SK-N-SH (cell line): Measurements from ENCODE around the gene CXCR5. TPM values are rescaled to one million over a fixed set of nuclear protein-coding genes. Genes with fewer than 3 reads are reported as not detected.

Experiments used
- CTCF ChIA-PET: fragments of 300-600, 350-600 bp; formaldehyde crosslinking; extraction: SDS; loops from one replicate; lab custom pipeline; 2021; lab: Yijun Ruan, JAX
- POLR2A ChIA-PET: fragments of 350-600 bp; sonication (Branson Sonifier 250); formaldehyde crosslinking; extraction: SDS; loops from one replicate; lab custom pipeline; 2020; ENCODE audit warnings: antibody characterized with exemption, inconsistent platforms; lab: Yijun Ruan, JAX
- DNase-seq: peaks from one replicate; pipeline ENCODE4 v3.0.0; 2012
- H2AFZ ChIP-seq: fragments of 200-600 bp; sonication (generic); 2 replicates; pipeline ENCODE4 v1.8.1; 2016; ENCODE audit warnings: antibody characterized with exemption, mild to moderate bottlenecking, low read depth
- H3F3A ChIP-seq: fragments of 200-600 bp; sonication (generic); replicated peaks from 2 replicates; pipeline ENCODE3; 2016; ENCODE audit warnings: antibody characterized with exemption, mild to moderate bottlenecking; ENCODE audit not compliant: insufficient read depth
- H3K27ac ChIP-seq, 2 experiments: fragments of 200-500 bp in 1 of 2; fragments of 200-600 bp in 1 of 2; sonication (Bioruptor generic) in 1 of 2; sonication (generic), shearing (Covaris generic) in 1 of 2; 2 replicates each; pipeline versions ENCODE4 v1.5.1 to v1.6.1; 2014 to 2016; ENCODE audit warnings: low read depth in 2 of 2, inconsistent platforms in 1 of 2, low read length in 1 of 2, mild to moderate bottlenecking in 1 of 2, mixed read lengths in 1 of 2
- H3K27me3 ChIP-seq: fragments of 200-600 bp; sonication (generic), shearing (Covaris generic); 2 replicates; pipeline ENCODE4 v1.6.1; 2016; ENCODE audit warnings: mixed run types; ENCODE audit not compliant: insufficient read depth
- H3K36me3 ChIP-seq, 2 experiments: fragments of 200-500 bp in 1 of 2; fragments of 200-600 bp in 1 of 2; sonication (Bioruptor generic) in 1 of 2; sonication (generic) in 1 of 2; replicated peaks in 1 of 2; 2 replicates each; pipeline versions ENCODE3 to v1.5.1; 2014 to 2016; ENCODE audit warnings: low read length in 1 of 2, mild to moderate bottlenecking in 1 of 2; ENCODE audit not compliant: insufficient read depth in 2 of 2, control insufficient read depth in 1 of 2
- H3K4me1 ChIP-seq, 2 experiments: fragments of 200-500 bp in 1 of 2; fragments of 200-600 bp in 1 of 2; sonication (Bioruptor generic) in 1 of 2; sonication (generic), shearing (Covaris generic) in 1 of 2; 2 replicates each; pipeline versions ENCODE4 v1.5.1 to v1.6.1; 2014 to 2016; ENCODE audit warnings: low read depth in 1 of 2, low read length in 1 of 2, mixed run types in 1 of 2; ENCODE audit not compliant: insufficient read depth in 2 of 2, control insufficient read depth in 1 of 2
- H3K4me2 ChIP-seq: fragments of 200-600 bp; sonication (generic), shearing (Covaris generic); 2 replicates; pipeline ENCODE4 v1.6.1; 2017; ENCODE audit warnings: mixed run types
- H3K4me3 ChIP-seq, 2 experiments: fragments of 200-500 bp in 1 of 2; fragments of 200-600 bp in 1 of 2; sonication (Bioruptor generic) in 1 of 2; sonication (generic), shearing (Covaris generic) in 1 of 2; 2 replicates each; pipeline versions ENCODE4 v1.5.1 to v1.8.1; 2014 to 2016; ENCODE audit warnings: low read depth in 2 of 2, inconsistent platforms in 1 of 2, low read length in 1 of 2, mild to moderate bottlenecking in 1 of 2, mixed read lengths in 1 of 2, moderate library complexity in 1 of 2
- H3K79me2 ChIP-seq: fragments of 200-600 bp; sonication (generic); 2 replicates; pipeline ENCODE4 v1.8.1; 2017; ENCODE audit warnings: mild to moderate bottlenecking; ENCODE audit not compliant: insufficient read depth
- H3K9ac ChIP-seq: fragments of 200-600 bp; sonication (generic); 2 replicates; pipeline ENCODE4 v1.6.1; 2017; ENCODE audit warnings: mixed run types
- H3K9me2 ChIP-seq: fragments of 200-600 bp; sonication (generic); 2 replicates; pipeline ENCODE4 v1.6.1; 2017; ENCODE audit warnings: mixed run types
- H3K9me3 ChIP-seq: fragments of 200-600 bp; sonication (generic); 2 replicates; pipeline ENCODE4 v1.6.1; 2017; ENCODE audit warnings: mixed run types, mild to moderate bottlenecking, moderate library complexity
- H4K20me1 ChIP-seq: fragments of 200-600 bp; sonication (generic); 2 replicates; pipeline ENCODE4 v1.6.1; 2017; ENCODE audit warnings: mild to moderate bottlenecking, mixed run types; ENCODE audit not compliant: insufficient read depth
- CHD2 ChIP-seq: fragments of 150-350 bp; IDR thresholded peaks from 2 replicates; pipeline ENCODE4 v1.6.1; 2018; ENCODE audit warnings: low read length; ENCODE audit not compliant: partially characterized antibody
- ELF1 ChIP-seq: IDR thresholded peaks from 2 replicates; pipeline ENCODE4 v1.4.0; 2012
- FOXJ3 ChIP-seq: sonication (generic); formaldehyde crosslinking; IDR thresholded peaks from 2 replicates; pipeline ENCODE4 v1.5.1; 2020; ENCODE audit warnings: mild to moderate bottlenecking, missing genetic modification reagents
- FOXM1 ChIP-seq: IDR thresholded peaks from 2 replicates; pipeline ENCODE4 v1.4.0; 2012; ENCODE audit warnings: low read depth, mild to moderate bottlenecking
- GABPA ChIP-seq: IDR thresholded peaks from 2 replicates; pipeline ENCODE4 v1.4.0; 2012; ENCODE audit warnings: low read depth, mild to moderate bottlenecking
- MEF2A ChIP-seq: IDR thresholded peaks from 2 replicates; pipeline ENCODE4 v1.4.0; 2012; ENCODE audit warnings: low read depth, borderline replicate concordance
- NFIC ChIP-seq: IDR thresholded peaks from 2 replicates; pipeline ENCODE4 v1.4.0; 2012; ENCODE audit warnings: borderline replicate concordance
- NRF1 ChIP-seq: IDR thresholded peaks from 2 replicates; pipeline ENCODE4 v1.6.1; 2012; ENCODE audit warnings: low read depth, mild to moderate bottlenecking, low read length
- TCF12 ChIP-seq: IDR thresholded peaks from 2 replicates; pipeline ENCODE4 v1.4.0; 2012
- TEAD4 ChIP-seq: IDR thresholded peaks from 2 replicates; pipeline ENCODE4 v1.4.0; 2012; ENCODE audit warnings: mild to moderate bottlenecking, borderline replicate concordance; ENCODE audit not compliant: insufficient read depth
- WGBS: methylation state at CpG from one replicate; pipeline ENCODE4 v1.1.6; 2017; ENCODE audit warnings: low lambda C conversion rate; 5-methylcytosine and 5-hydroxymethylcytosine counted together
- polyA plus RNA-seq, 3 experiments: library from polyadenylated mRNA; depleted of rRNA; stranded (reverse); fragments of >200 nt; gene quantifications; 2 replicates each; pipeline ENCODE4 v1.2.3, GENCODE V29; 2012
- TF ChIP-seq, protein P1 (sequence below): fragments of 200-600 bp; sonication (generic); IDR thresholded peaks from 2 replicates; pipeline ENCODE4 v1.6.1; 2017; ENCODE audit warnings: antibody characterized with exemption, mild to moderate bottlenecking, moderate library complexity

CXCR5 gene
- polyA plus RNA-seq, 1 of the 3 experiments (the other 2 are of a cell fraction) = 0.02 TPM

DNA sequence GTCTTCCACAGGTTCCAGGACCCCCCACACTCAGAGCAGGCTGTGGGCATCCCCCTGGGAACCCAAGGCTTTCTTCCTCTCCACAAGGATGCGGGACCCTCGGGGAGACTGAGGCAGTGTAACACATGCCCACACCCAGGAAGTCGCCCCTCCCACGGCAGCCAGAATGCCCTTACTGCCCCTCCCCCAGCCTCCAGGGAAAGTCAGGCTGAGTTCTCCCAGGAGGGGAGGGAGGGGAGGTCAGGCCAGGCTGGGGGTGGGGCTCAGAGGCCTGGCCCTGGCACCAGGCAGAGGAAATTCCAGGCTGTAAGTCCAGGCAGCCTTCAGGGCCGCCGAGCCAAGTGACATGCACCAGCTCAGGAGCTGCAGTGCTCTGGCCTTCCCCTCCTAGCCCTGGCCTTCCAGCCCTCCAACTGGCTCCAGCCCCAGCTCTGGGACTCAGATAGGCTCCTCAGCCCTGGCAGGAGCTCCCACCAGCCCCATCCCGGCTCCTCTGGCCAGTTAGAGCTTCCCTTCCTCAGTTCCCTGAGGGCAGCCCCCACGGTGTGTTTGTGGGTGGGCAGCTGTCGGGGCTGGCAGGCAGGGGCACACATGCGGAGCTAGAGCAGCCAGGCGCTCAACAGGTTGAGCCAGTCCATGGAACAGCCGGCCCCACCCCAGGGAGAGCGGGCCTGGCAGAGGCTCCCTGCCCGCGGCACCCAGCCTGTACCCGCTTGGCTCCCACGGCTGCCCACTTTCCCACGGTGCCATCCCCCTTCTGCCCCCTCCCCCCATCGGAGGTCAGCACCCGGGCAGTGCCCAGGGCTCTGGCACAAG is 38.4 kb downstream of the CXCR5 start (continued):
- TF ChIP-seq NFIC (peak; percentile 83), MEF2A (no peak), NRF1 (no peak), ELF1 (no peak; the same call in 1 of the 2 replicates), TEAD4 (0 out of 2 replicates have a peak, but pooled peaks have one; percentile 31), CHD2 (peak; percentile 69), GABPA (no peak), FOXJ3 (CRISPR knock-in tag) (no peak)
- TF ChIP-seq, protein P1, sequence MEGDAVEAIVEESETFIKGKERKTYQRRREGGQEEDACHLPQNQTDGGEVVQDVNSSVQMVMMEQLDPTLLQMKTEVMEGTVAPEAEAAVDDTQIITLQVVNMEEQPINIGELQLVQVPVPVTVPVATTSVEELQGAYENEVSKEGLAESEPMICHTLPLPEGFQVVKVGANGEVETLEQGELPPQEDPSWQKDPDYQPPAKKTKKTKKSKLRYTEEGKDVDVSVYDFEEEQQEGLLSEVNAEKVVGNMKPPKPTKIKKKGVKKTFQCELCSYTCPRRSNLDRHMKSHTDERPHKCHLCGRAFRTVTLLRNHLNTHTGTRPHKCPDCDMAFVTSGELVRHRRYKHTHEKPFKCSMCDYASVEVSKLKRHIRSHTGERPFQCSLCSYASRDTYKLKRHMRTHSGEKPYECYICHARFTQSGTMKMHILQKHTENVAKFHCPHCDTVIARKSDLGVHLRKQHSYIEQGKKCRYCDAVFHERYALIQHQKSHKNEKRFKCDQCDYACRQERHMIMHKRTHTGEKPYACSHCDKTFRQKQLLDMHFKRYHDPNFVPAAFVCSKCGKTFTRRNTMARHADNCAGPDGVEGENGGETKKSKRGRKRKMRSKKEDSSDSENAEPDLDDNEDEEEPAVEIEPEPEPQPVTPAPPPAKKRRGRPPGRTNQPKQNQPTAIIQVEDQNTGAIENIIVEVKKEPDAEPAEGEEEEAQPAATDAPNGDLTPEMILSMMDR = no peak
- TF ChIP-seq, all 33 proteins: peak for 11

DNA sequence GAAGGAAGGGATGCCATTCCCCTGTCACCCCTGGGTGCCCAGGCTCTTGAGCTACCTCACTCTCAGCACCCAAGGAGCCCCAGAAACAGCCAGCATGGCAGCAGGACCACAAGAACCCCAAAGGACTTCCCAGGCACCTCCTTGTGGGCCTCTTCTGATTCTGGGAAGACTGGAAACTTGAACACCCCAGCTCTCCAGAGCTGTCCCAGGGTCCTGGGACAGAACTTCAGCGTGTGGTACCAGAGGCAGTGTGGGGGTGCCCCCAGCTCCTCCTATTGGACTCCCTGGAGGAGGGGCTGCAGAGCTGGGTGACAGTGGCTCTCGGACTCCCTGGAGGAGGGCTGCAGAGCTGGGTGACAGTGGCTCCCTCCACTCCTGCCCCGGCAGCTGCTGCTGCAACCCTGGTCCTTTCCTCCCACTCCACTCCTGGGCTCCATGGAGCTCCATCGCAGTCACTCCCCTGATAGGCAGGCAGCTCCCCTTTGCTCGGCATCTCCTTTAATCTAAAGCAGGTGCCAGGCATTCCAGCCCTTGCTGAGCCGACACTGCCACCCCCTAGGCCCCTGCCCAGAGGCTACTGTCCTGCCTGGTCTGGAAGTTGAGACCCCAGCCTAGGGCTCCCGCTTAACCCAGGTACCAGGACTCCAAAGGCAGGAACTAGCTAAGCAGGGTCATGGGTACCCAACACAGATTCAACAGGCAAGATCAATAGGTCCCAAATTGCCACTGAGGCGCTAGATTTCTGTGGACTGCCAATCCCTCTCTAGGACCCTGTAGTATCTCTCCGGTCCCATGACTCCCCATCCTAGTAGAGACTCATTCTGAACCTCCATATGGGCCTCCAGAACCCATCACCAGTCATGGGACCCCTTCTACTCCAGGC is 39.3 kb downstream of the CXCR5 start:
- TF ChIP-seq FOXM1 (no peak), TCF12 (peak; percentile 53), CHD2 (no peak), NRF1 (no peak)
- Histone ChIP-seq H3K9me2 (no peaks in the 10 kb centered on the region), H3K9me3 (no peaks in the 10 kb centered on the region), H3K9ac (peak overlapping the region; percentile 94), H3K27ac (peak overlapping the region; percentile 68 to 95), H3K4me1 (peaks cover 44 to 73% of the 10 kb centered on the region in 2 experiments; a peak in 3 of 4 replicates), H3K79me2 (peaks cover 82% of the 10 kb centered on the region), H3K27me3 (no peaks in the 10 kb centered on the region), H2AFZ (no peak overlapping the region), H4K20me1 (peaks cover 46% of the 10 kb centered on the region), H3K4me3 (peak overlapping the region; percentile 95), H3K36me3 (no peaks in the 10 kb centered on the region), H3K4me2 (peak overlapping the region; percentile 89), H3F3A (peaks cover 55% of the 10 kb centered on the region)
- POLR2A ChIA-PET = interaction anchor here (5.0 kb wide), 1 partner anchor 14 kb away, joined by 37 read pairs; no protein-coding TSS in a partner anchor
- CTCF ChIA-PET = interaction anchor here (0.6 to 0.8 kb wide), 4 partner anchors 10 to 244 kb away, joined by 3 read pairs; partner anchors contain the start of gene DDX6
- WGBS = 37% methylated on average over 5 of the region's 9 CpGs
- peak; percentile 15 for DNase-seq
